ENCODE results near the gene SRA1.

GRCh38 chr5:140590861-140591260, 33.6 kb upstream of the SRA1 start:
- TF ChIP-seq CTCF (conservative IDR thresholded peaks at IDR 0.05; ENCODE audit: low read depth, low read length) = no peak
- no peak for TF ChIP-seq ELK1 (IDR thresholded peaks at IDR 0.05; ENCODE audit: borderline replicate concordance, low read depth, low read length)
- no peak for TF ChIP-seq POLR2A (IDR thresholded peaks at IDR 0.05; ENCODE audit: low read depth, low read length)
- no peak for TF ChIP-seq CHD1 (IDR thresholded peaks at IDR 0.05; ENCODE audit: low read depth, low read length)
- no peak for TF ChIP-seq NFE2L2 (IDR thresholded peaks at IDR 0.05; ENCODE audit: low read depth, low read length)
- no peak for TF ChIP-seq USF2 (IDR thresholded peaks at IDR 0.05; ENCODE audit: low read depth, low read length)
- no peak for TF ChIP-seq RAD21 (IDR thresholded peaks at IDR 0.05; ENCODE audit: low read length)
- no peak for TF ChIP-seq RCOR1 (IDR thresholded peaks at IDR 0.05; ENCODE audit: insufficient replicate concordance, low read length)
- no peak for TF ChIP-seq MXI1 (IDR thresholded peaks at IDR 0.05; ENCODE audit: borderline replicate concordance, low read depth, low read length)

Data from IMR-90 (cell line).